WI38 (cell line): ENCODE results near the gene CELF2.
"Not testable (repeated sequence)": the region's sequence is repeated elsewhere in the genome, so short reads cannot be mapped to it uniquely, and the experiment has no call there.

Source experiments
- H3K4me3 ChIP-seq: 2 replicates; pipeline ENCODE4 v1.5.1; 2011; ENCODE audit warnings: low read depth, mild to moderate bottlenecking, control low read depth, low read length
- TF ChIP-seq, protein P1 (sequence below): IDR thresholded peaks from 2 replicates; pipeline ENCODE4 v1.5.1; 2012; ENCODE audit warnings: low read depth, mild to moderate bottlenecking, control low read depth, low read length

The CELF2 gene

GRCh38 chr10:11339013-11339412, 321.3 kb downstream of the CELF2 start:
- TF ChIP-seq, protein P1, sequence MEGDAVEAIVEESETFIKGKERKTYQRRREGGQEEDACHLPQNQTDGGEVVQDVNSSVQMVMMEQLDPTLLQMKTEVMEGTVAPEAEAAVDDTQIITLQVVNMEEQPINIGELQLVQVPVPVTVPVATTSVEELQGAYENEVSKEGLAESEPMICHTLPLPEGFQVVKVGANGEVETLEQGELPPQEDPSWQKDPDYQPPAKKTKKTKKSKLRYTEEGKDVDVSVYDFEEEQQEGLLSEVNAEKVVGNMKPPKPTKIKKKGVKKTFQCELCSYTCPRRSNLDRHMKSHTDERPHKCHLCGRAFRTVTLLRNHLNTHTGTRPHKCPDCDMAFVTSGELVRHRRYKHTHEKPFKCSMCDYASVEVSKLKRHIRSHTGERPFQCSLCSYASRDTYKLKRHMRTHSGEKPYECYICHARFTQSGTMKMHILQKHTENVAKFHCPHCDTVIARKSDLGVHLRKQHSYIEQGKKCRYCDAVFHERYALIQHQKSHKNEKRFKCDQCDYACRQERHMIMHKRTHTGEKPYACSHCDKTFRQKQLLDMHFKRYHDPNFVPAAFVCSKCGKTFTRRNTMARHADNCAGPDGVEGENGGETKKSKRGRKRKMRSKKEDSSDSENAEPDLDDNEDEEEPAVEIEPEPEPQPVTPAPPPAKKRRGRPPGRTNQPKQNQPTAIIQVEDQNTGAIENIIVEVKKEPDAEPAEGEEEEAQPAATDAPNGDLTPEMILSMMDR, result no peak

GRCh38 chr10:11339660-11340059, 322.0 kb downstream of the CELF2 start:
- TF ChIP-seq, protein P1, result no peak
- no peak overlapping the region for H3K4me3 ChIP-seq

More at GRCh38 chr10:11339013-11339412, 321.3 kb downstream of the CELF2 start:
- no peak overlapping the region for H3K4me3 ChIP-seq

DNA sequence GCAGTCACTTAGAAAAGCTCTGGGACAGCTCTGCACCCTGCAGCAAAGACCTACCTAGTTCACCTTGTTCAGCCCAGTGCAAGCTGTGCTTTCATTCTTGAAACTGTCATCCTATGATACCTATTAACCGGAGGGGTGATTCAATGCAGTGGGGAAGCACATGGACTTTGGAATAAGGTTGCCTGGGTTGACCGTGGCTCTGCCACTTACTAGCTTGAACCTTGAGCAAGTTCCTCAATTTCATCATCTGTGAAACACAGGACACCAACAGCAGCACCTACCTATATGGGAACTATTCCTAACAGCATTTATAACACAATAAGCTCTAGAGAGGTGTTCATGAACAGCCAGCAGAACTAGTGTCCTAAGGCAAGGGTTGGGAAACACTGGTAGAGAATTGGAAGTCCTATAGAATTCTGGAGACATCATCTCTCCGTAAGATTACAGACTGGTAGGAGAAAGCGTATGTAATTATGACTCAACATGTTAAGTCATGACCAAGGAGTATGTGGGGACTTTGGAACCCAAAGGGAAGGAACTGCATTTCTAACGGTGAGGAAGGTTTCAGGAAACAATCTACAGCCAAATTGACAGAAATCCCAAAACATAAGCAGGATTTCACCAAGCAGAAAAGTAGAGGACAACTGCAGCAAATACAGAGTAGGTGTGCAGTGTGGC, 323.8 kb downstream of the CELF2 start:
- TF ChIP-seq, protein P1, result no peak
- no peak overlapping the region for H3K4me3 ChIP-seq

GRCh38 chr10:11344081-11344480, 326.4 kb downstream of the CELF2 start:
- no peak overlapping the region for H3K4me3 ChIP-seq
- TF ChIP-seq, protein P1, result no peak

- TF ChIP-seq, protein P1, result no peak
- no peak overlapping the region for H3K4me3 ChIP-seq
These were observed 326.9 kb downstream of the CELF2 start for GRCh38 chr10:11344550-11344949.

GRCh38 chr10:11345224-11346054, 327.8 kb downstream of the CELF2 start:
- no peak overlapping the region for H3K4me3 ChIP-seq
- TF ChIP-seq, protein P1, result no peak

GRCh38 chr10:11347580-11347979, 329.9 kb downstream of the CELF2 start:
- H3K4me3 ChIP-seq, result not testable (repeated sequence)
